Activated CD8-positive, alpha-beta memory T cell treated with anti-CD3 and anti-CD28 coated beads, Interleukin-2, amount 10 ng/mL, durations not matched to agents 7 days and 5 days (primary cell): ENCODE measurements around the gene GALNT18. TPM values are rescaled to one million over a fixed set of nuclear protein-coding genes. Genes with fewer than 3 reads are reported as not detected.

Experiments used
- ATAC-seq: fragments of 150-1000 bp; cut with Tn5 transposase; one replicate; pipeline ENCODE4 v1.10.0; 2021; ENCODE audit warnings: moderate library complexity
- CTCF ChIA-PET: fragments of 350-600 bp; sonication (Branson Sonifier 250); formaldehyde crosslinking; loops from one replicate; lab custom pipeline; 2021; ENCODE audit warnings: antibody characterized with exemption; lab: Charles Lee
- DNase-seq: peaks from one replicate; pipeline ENCODE4 v3.0.0-alpha.2; 2020
- H3K27ac Mint-ChIP-seq: one replicate; pipeline ENCODE4 v1.8.0; 2021; ENCODE audit warnings: mild to moderate bottlenecking, mixed read lengths
- H3K27me3 Mint-ChIP-seq: one replicate; pipeline ENCODE4 v1.8.0; 2021; ENCODE audit warnings: mixed read lengths
- H3K36me3 Mint-ChIP-seq: one replicate; pipeline ENCODE4 v1.8.0; 2021; ENCODE audit warnings: mild to moderate bottlenecking, mixed read lengths
- H3K4me1 Mint-ChIP-seq: one replicate; pipeline ENCODE4 v1.8.0; 2021; ENCODE audit warnings: mixed read lengths
- H3K4me3 Mint-ChIP-seq: one replicate; pipeline ENCODE4 v1.8.0; 2021; ENCODE audit warnings: mild to moderate bottlenecking, moderate library complexity, mixed read lengths
- H3K9me3 Mint-ChIP-seq: one replicate; pipeline ENCODE4 v1.8.0; 2022; ENCODE audit warnings: low read depth, mixed read lengths
- total RNA-seq, 2 experiments: library from RNA; stranded (reverse); gene quantifications; one replicate each; pipeline ENCODE4 v1.2.3, GENCODE V29; 2021

Gene GALNT18
- total RNA-seq, 2 experiments from 2014 or later, result 0.32 to 0.70 TPM

GRCh38 chr11:11537372-11537771 is 84.4 kb downstream of the GALNT18 start:
- H3K36me3 Mint-ChIP-seq, result no peaks in the 10 kb centered on the region
- no peak overlapping the region for H3K4me3 Mint-ChIP-seq
- no peaks in the 10 kb centered on the region for H3K9me3 Mint-ChIP-seq
- H3K27ac Mint-ChIP-seq, result no peak overlapping the region
- CTCF ChIA-PET, result no interaction called here
- DNase-seq, result no peak
- no peaks in the 10 kb centered on the region for H3K27me3 Mint-ChIP-seq
- ATAC-seq, result no peak
- no peaks in the 10 kb centered on the region for H3K4me1 Mint-ChIP-seq

GRCh38 chr11:11536650-11537049 is 85.2 kb downstream of the GALNT18 start:
- H3K4me1 Mint-ChIP-seq, result no peaks in the 10 kb centered on the region
- no peaks in the 10 kb centered on the region for H3K9me3 Mint-ChIP-seq
- H3K27me3 Mint-ChIP-seq, result no peaks in the 10 kb centered on the region
- no peak overlapping the region for H3K4me3 Mint-ChIP-seq
- no peak overlapping the region for H3K27ac Mint-ChIP-seq
- CTCF ChIA-PET, result no interaction called here
- H3K36me3 Mint-ChIP-seq, result no peaks in the 10 kb centered on the region
- no peak for DNase-seq
- ATAC-seq, result no peak

GRCh38 chr11:11535611-11536010 is 86.2 kb downstream of the GALNT18 start:
- H3K4me3 Mint-ChIP-seq, result no peak overlapping the region
- no peaks in the 10 kb centered on the region for H3K4me1 Mint-ChIP-seq
- no peaks in the 10 kb centered on the region for H3K9me3 Mint-ChIP-seq
- H3K27me3 Mint-ChIP-seq, result no peaks in the 10 kb centered on the region
- DNase-seq, result no peak
- no peak overlapping the region for H3K27ac Mint-ChIP-seq
- no peaks in the 10 kb centered on the region for H3K36me3 Mint-ChIP-seq
- CTCF ChIA-PET, result no interaction called here
- ATAC-seq, result no peak

- no peak for ATAC-seq
- Mint-ChIP-seq H3K9me3 (no peaks in the 10 kb centered on the region), H3K36me3 (no peaks in the 10 kb centered on the region), H3K27me3 (no peaks in the 10 kb centered on the region), H3K4me1 (no peaks in the 10 kb centered on the region), H3K4me3 (no peak overlapping the region), H3K27ac (no peak overlapping the region)
- no peak for DNase-seq
- CTCF ChIA-PET, result no interaction called here
These were observed 86.8 kb downstream of the GALNT18 start for GRCh38 chr11:11534981-11535380.

GRCh38 chr11:11533751-11534150 is 88.1 kb downstream of the GALNT18 start:
- CTCF ChIA-PET, result no interaction called here
- H3K4me3 Mint-ChIP-seq, result no peak overlapping the region
- H3K27ac Mint-ChIP-seq, result no peak overlapping the region
- no peaks in the 10 kb centered on the region for H3K4me1 Mint-ChIP-seq
- no peaks in the 10 kb centered on the region for H3K9me3 Mint-ChIP-seq
- H3K36me3 Mint-ChIP-seq, result no peaks in the 10 kb centered on the region
- ATAC-seq (no peak), DNase-seq (no peak)
- no peaks in the 10 kb centered on the region for H3K27me3 Mint-ChIP-seq

GRCh38 chr11:11533057-11533456 is 88.7 kb downstream of the GALNT18 start:
- ATAC-seq, result no peak
- DNase-seq, result no peak
- Mint-ChIP-seq H3K9me3 (no peaks in the 10 kb centered on the region), H3K27me3 (no peaks in the 10 kb centered on the region), H3K36me3 (no peaks in the 10 kb centered on the region), H3K4me3 (no peak overlapping the region), H3K27ac (no peak overlapping the region), H3K4me1 (no peaks in the 10 kb centered on the region)
- CTCF ChIA-PET, result no interaction called here

- H3K27me3 Mint-ChIP-seq, result no peaks in the 10 kb centered on the region
- no peak overlapping the region for H3K4me3 Mint-ChIP-seq
- CTCF ChIA-PET, result no interaction called here
- DNase-seq (no peak), ATAC-seq (no peak)
- H3K36me3 Mint-ChIP-seq, result no peaks in the 10 kb centered on the region
- H3K27ac Mint-ChIP-seq, result no peak overlapping the region
- H3K9me3 Mint-ChIP-seq, result no peaks in the 10 kb centered on the region
- no peaks in the 10 kb centered on the region for H3K4me1 Mint-ChIP-seq
These were observed 89.2 kb downstream of the GALNT18 start for GRCh38 chr11:11532574-11532973.

GRCh38 chr11:11531131-11531908 is 90.5 kb downstream of the GALNT18 start:
- Mint-ChIP-seq H3K27ac (no peak overlapping the region), H3K4me1 (no peaks in the 10 kb centered on the region), H3K4me3 (no peak overlapping the region), H3K27me3 (no peaks in the 10 kb centered on the region), H3K36me3 (no peaks in the 10 kb centered on the region), H3K9me3 (no peaks in the 10 kb centered on the region)
- CTCF ChIA-PET, result no interaction called here
- no peak for ATAC-seq
- no peak for DNase-seq

- CTCF ChIA-PET, result no interaction called here
- DNase-seq (no peak), ATAC-seq (no peak)
- no peaks in the 10 kb centered on the region for H3K9me3 Mint-ChIP-seq
- no peak overlapping the region for H3K4me3 Mint-ChIP-seq
- H3K27ac Mint-ChIP-seq, result no peak overlapping the region
- no peaks in the 10 kb centered on the region for H3K4me1 Mint-ChIP-seq
- H3K36me3 Mint-ChIP-seq, result no peaks in the 10 kb centered on the region
- peaks cover 5% of the 10 kb centered on the region for H3K27me3 Mint-ChIP-seq
These were observed 92.8 kb downstream of the GALNT18 start for GRCh38 chr11:11528986-11529385.

GRCh38 chr11:11525283-11525682 is 96.5 kb downstream of the GALNT18 start:
- DNase-seq, result no peak
- CTCF ChIA-PET, result no interaction called here
- peaks cover 5% of the 10 kb centered on the region for H3K27me3 Mint-ChIP-seq
- H3K27ac Mint-ChIP-seq, result no peak overlapping the region
- no peak overlapping the region for H3K4me3 Mint-ChIP-seq
- H3K9me3 Mint-ChIP-seq, result no peaks in the 10 kb centered on the region
- H3K36me3 Mint-ChIP-seq, result no peaks in the 10 kb centered on the region
- H3K4me1 Mint-ChIP-seq, result peaks cover 9% of the 10 kb centered on the region
- no peak for ATAC-seq

GRCh38 chr11:11524436-11525061 is 97.3 kb downstream of the GALNT18 start:
- ATAC-seq (no peak), DNase-seq (no peak)
- Mint-ChIP-seq H3K4me3 (no peak overlapping the region), H3K9me3 (no peaks in the 10 kb centered on the region), H3K27ac (no peak overlapping the region), H3K27me3 (peaks cover 5% of the 10 kb centered on the region), H3K4me1 (peaks cover 12% of the 10 kb centered on the region), H3K36me3 (no peaks in the 10 kb centered on the region)
- CTCF ChIA-PET, result no interaction called here

GRCh38 chr11:11522591-11522990 is 99.2 kb downstream of the GALNT18 start:
- Mint-ChIP-seq H3K36me3 (no peaks in the 10 kb centered on the region), H3K4me3 (no peak overlapping the region), H3K9me3 (no peaks in the 10 kb centered on the region), H3K27ac (no peak overlapping the region), H3K4me1 (peaks cover 12% of the 10 kb centered on the region), H3K27me3 (peaks cover 5% of the 10 kb centered on the region)
- CTCF ChIA-PET, result no interaction called here
- DNase-seq (no peak), ATAC-seq (no peak)

- no peaks in the 10 kb centered on the region for H3K36me3 Mint-ChIP-seq
- CTCF ChIA-PET, result no interaction called here
- no peak overlapping the region for H3K27ac Mint-ChIP-seq
- peaks cover 12% of the 10 kb centered on the region for H3K4me1 Mint-ChIP-seq
- no peak overlapping the region for H3K4me3 Mint-ChIP-seq
- H3K9me3 Mint-ChIP-seq, result no peaks in the 10 kb centered on the region
- ATAC-seq (no peak), DNase-seq (no peak)
- H3K27me3 Mint-ChIP-seq, result peaks cover 5% of the 10 kb centered on the region
These were observed 100.4 kb downstream of the GALNT18 start for GRCh38 chr11:11521306-11522002.
